Subcutaneous abdominal adipose tissue (tissue), 5 donors: ENCODE results near the gene TNPO3.
A peak's percentile ranks its signal among the peaks of the same experiment; 100 is the strongest.

Experiments used
- H3K27ac ChIP-seq: one replicate; pipeline ENCODE4 v1.7.0; 2013; ENCODE audit warnings: low read depth, mild to moderate bottlenecking, inconsistent platforms, low read length, moderate library complexity
- H3K27me3 ChIP-seq, 5 donors: one replicate each; pipeline ENCODE4 v1.7.0; 2013; ENCODE audit warnings: low read length in 5 of 5, inconsistent platforms in 1 of 5; ENCODE audit not compliant: control insufficient read depth in 5 of 5, insufficient read depth in 4 of 5
- H3K36me3 ChIP-seq, 5 donors: one replicate each; pipeline ENCODE4 v1.7.0; 2013; ENCODE audit warnings: low read length in 5 of 5; ENCODE audit not compliant: control insufficient read depth in 5 of 5, insufficient read depth in 5 of 5
- H3K4me1 ChIP-seq, 5 donors: one replicate each; pipeline ENCODE4 v1.7.0; 2013; ENCODE audit warnings: low read length in 5 of 5, mild to moderate bottlenecking in 3 of 5, moderate library complexity in 1 of 5; ENCODE audit not compliant: control insufficient read depth in 5 of 5, insufficient read depth in 5 of 5
- H3K4me3 ChIP-seq, 5 donors: one replicate each; pipeline ENCODE4 v1.7.0; 2013; ENCODE audit warnings: low read length in 5 of 5, low read depth in 1 of 5
- H3K9ac ChIP-seq, 5 donors: one replicate each; pipeline ENCODE4 v1.7.0; 2013; ENCODE audit warnings: low read length in 5 of 5, mild to moderate bottlenecking in 4 of 5, moderate library complexity in 3 of 5
- H3K9me3 ChIP-seq, 5 donors: one replicate each; pipeline ENCODE4 v1.7.0; 2013; ENCODE audit warnings: low read length in 5 of 5; ENCODE audit not compliant: control insufficient read depth in 5 of 5
- donor health status: healthy.
- donor health status: healthy.
- donor health status: healthy.
- donor health status: healthy.
- donor health status: healthy.

The TNPO3 gene

DNA sequence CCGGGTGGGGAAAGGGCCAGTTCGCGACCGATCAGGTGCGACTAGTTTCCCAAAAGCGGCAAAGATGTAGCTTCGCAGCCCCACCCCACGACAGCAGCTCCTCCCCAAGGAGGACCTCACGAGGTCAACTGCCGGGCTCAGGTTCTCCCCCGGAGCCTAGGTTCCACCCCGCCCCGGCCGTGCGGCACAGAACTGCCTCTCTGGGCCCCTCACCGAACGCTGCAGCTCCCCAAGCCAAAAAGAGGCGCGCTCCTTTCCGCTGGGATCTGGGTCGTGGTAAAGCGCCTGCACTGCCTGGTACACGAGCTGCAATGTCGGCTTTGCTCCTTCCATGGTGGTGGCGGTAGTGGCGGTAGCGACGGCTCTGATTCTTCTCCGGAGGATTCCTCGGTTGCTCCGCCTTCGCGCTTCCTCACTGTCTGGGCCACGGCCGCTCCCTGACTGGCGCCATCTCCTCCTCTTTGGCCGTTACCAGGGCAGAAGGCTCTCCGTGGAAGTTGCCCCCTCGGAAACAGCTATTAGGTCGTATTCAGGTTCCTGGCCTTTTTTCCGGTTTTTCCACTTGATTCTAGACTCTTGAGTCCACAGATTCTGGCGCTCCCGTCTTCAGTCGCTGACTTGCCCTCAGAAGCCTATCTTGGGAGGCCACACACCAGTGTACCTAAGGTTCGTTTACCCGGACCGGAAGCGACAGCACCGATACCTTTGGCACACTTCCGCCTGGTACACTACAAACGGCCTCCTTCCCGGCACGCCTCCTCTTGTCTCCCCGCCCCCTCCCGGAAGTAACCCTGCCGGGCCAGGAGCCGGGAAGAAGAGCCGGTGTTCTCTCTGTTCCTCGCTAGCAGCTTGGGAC, at the start of gene TNPO3:
TSS of gene TNPO3 (minus strand) at position 674 of the 856 bp plus-strand sequence. CDS start at position 333, 341 bp downstream.
- Histone ChIP-seq H3K4me3 (peak within 1 kb of the TSS; percentile 82 to 98 (median 90)), H3K27ac (peak within 1 kb of the TSS; percentile 100), H3K9ac (peak within 1 kb of the TSS; percentile 94 to 99 (median 98)), H3K36me3 (no peaks in the 10 kb centered on the region), H3K27me3 (peaks cover 0 to 4% (median 0%) of the 10 kb centered on the region in 5 donors), H3K9me3 (no peaks in the 10 kb centered on the region), H3K4me1 (peaks cover 2 to 30% (median 19%) of the 10 kb centered on the region in 5 donors)

DNA sequence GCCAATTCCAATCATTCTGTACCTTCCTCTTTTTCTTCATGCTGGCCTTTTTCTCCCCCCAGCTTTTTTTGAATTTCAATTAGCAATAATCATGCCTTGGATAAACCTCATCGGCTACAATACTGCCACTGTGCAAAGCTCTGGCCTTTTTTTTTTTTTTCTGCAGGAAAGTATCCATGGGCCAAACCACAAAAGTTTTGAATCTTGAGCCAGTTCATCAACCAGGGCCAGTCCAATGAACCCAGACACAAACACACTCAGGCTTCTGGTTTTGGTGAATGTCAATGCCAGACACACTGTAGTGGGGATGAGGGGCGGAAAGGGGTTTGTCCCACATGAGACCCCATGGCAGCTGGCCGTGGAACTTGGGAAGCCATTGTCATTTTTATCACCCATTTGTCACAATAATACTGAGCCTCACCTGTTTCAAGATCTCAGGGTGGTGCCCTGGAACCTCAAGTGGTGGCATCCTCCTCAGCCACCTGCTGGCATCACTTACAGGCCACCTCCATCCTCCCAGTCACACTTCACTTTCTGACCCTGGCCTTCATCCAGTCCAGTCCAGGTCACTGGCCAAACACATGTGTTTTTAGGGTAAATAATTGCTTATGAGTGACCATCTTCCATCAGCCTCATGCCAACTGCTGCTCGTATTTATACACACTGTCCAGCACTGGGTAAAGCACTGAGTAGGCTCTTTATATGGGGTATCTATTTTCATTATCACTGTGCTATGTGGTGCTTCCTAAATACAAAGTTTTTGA, 48.8 kb upstream of the TNPO3 start:
- H3K9me3 ChIP-seq, result no peaks in the 10 kb centered on the region
- no peak overlapping the region for H3K9ac ChIP-seq
- no peaks in the 10 kb centered on the region for H3K4me1 ChIP-seq
- H3K27me3 ChIP-seq, result no peaks in the 10 kb centered on the region
- no peak overlapping the region for H3K4me3 ChIP-seq
- no peak overlapping the region for H3K27ac ChIP-seq
- H3K36me3 ChIP-seq, result no peaks in the 10 kb centered on the region

DNA sequence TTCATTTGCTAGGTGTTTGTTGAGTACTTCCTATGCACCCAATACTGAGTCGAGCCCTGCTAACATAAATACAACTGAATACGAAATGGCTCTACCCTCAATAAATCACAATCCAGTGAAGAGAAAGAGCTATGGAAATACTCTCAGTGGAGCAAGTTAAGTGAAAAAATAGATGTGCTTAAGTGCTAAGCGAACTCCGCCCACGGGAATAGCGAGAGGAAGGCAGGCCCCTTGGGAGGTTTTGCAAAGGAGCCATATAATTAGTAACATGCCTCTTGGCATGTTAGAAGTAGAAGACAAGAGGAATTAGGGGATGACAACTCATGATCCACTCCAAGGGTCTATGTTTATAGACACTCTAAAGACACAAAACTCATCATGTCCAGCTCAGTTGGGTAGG, 46.8 kb upstream of the TNPO3 start:
- no peak overlapping the region for H3K4me3 ChIP-seq
- no peak overlapping the region for H3K9ac ChIP-seq
- no peaks in the 10 kb centered on the region for H3K9me3 ChIP-seq
- H3K27me3 ChIP-seq, result no peaks in the 10 kb centered on the region
- H3K36me3 ChIP-seq, result no peaks in the 10 kb centered on the region
- no peaks in the 10 kb centered on the region for H3K4me1 ChIP-seq
- no peak overlapping the region for H3K27ac ChIP-seq

DNA sequence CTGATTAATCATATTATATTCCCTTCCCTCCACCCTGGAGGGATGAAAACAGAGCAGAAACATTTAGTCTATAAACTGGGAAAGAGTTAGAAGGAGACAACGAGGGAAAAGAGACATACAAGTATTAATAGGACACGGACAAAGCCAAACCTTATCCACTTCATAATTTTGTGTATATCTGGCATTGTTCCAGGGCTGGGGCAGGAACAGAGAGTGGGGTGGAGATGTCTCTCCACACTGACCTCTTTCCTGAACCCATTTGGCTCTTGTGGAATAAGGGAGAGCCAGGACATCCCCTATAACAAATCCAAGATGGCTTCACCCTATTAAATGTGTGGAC, 45.9 kb upstream of the TNPO3 start:
- H3K4me1 ChIP-seq, result no peaks in the 10 kb centered on the region
- no peaks in the 10 kb centered on the region for H3K36me3 ChIP-seq
- no peak overlapping the region for H3K27ac ChIP-seq
- no peak overlapping the region for H3K4me3 ChIP-seq
- H3K9me3 ChIP-seq, result no peaks in the 10 kb centered on the region
- H3K27me3 ChIP-seq, result peaks cover 0 to 3% (median 0%) of the 10 kb centered on the region in 5 donors
- H3K9ac ChIP-seq, result no peak overlapping the region

DNA sequence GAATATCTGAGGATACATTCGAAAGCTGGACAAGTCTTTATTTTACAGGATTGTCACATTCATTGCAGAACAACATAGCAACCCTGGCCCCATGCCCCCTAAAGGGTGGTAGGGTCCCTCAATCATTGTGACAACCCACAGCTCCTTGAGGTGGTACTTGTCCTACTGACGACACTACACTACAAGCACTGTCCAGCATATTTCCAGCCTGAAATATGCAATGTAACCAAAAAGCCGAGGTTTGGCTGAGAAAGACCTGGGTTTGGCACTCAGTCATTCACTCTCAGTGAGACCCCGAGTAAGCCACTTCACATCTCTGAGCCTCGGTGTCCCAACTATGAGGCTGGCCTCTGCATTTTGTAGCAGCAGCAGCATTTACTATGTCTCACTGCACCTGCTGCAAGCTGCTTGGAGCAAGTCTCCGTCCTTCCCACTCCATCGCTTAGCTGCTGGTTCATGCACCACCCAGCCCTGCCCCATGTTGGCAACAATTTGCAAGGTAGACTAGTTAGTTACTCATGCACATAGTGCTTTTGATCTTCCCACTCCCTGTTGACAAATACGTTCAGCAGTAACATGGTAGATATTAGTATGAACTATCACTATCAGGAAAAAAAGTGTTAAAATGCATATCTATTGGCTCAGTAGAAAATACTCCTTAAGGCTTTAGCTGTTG, 43.6 kb upstream of the TNPO3 start:
- Histone ChIP-seq H3K36me3 (no peaks in the 10 kb centered on the region), H3K27ac (no peak overlapping the region), H3K4me1 (no peaks in the 10 kb centered on the region), H3K9ac (no peak overlapping the region), H3K4me3 (no peak overlapping the region), H3K9me3 (no peaks in the 10 kb centered on the region), H3K27me3 (peaks cover 0 to 3% (median 0%) of the 10 kb centered on the region in 5 donors)

DNA sequence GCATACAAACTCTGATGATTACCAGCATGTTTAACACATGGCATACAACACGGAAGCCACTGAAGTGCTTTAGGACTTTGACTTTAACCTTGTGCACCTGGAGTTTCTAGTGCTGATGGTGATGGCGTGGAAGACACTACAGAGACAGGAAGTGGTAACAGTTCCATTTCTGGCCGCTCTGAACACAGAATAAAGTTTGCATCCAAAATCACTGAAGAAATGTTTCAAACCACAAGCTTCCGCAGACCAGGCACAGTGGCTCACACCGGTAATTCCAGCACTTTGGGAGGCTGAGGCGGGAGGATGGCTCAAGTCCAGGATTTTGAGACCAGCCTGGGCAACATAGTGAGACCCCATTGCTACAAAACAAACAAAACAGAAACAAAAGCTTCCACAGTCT, 40.3 kb upstream of the TNPO3 start:
- Histone ChIP-seq H3K4me3 (no peak overlapping the region), H3K4me1 (peaks cover 0 to 7% (median 5%) of the 10 kb centered on the region in 5 donors), H3K36me3 (no peaks in the 10 kb centered on the region), H3K27me3 (peaks cover 0 to 3% (median 0%) of the 10 kb centered on the region in 5 donors), H3K9me3 (no peaks in the 10 kb centered on the region), H3K9ac (no peak overlapping the region), H3K27ac (no peak overlapping the region)

DNA sequence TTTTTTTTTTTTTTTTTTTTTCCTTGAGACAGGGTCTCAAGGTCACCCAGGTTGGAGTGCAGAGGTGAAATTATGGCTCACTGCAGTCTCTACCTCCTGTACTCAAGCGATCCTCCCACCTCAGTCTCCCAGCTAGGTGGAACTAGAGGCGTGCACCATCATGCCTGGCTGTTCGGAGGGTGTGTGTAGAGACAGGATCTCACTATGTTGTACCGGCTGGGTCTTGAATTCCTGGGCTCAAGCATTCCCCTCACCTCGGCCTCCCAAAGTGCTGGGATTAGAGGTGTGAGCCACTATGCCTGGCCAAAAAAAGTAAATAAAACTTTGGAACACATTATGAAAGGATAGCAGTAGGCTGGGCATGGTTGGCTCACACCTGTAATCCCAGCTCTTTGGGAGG, 39.6 kb upstream of the TNPO3 start:
- Histone ChIP-seq H3K27ac (no peak overlapping the region), H3K36me3 (no peaks in the 10 kb centered on the region), H3K27me3 (peaks cover 0 to 3% (median 0%) of the 10 kb centered on the region in 5 donors), H3K9ac (no peak overlapping the region), H3K4me3 (no peak overlapping the region), H3K4me1 (peaks cover 0 to 7% (median 5%) of the 10 kb centered on the region in 5 donors), H3K9me3 (no peaks in the 10 kb centered on the region)

DNA sequence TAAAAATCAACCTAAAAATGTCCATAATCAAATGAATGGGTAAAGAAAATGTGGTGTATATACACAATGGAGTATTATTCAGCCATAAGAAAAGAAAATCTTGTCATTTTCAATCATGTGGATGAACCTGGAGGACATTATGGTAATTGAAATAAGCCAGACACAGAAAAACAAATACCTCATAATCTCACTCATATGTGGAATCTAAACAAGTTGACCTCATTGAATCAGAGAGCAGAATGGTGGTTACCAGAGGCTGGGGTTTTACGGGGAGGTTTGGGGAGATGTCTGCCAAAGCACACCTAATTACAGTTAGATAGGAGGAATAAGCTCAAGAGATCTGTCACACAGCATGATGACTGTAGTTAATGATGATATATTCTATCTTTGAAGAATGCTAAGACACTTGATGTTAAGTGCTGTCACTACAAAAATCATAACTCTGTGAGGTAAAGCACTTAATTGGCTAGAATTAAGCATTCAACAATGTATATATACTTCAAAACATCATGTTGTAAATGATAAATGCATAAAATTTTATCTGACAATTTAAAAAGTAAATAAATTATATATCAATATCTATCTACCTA, 39.1 kb upstream of the TNPO3 start:
- H3K9ac ChIP-seq, result no peak overlapping the region
- peaks cover 0 to 3% (median 0%) of the 10 kb centered on the region in 5 donors for H3K27me3 ChIP-seq
- H3K4me1 ChIP-seq, result peaks cover 0 to 7% (median 5%) of the 10 kb centered on the region in 5 donors
- no peaks in the 10 kb centered on the region for H3K9me3 ChIP-seq
- no peak overlapping the region for H3K27ac ChIP-seq
- H3K4me3 ChIP-seq, result no peak overlapping the region
- H3K36me3 ChIP-seq, result no peaks in the 10 kb centered on the region

DNA sequence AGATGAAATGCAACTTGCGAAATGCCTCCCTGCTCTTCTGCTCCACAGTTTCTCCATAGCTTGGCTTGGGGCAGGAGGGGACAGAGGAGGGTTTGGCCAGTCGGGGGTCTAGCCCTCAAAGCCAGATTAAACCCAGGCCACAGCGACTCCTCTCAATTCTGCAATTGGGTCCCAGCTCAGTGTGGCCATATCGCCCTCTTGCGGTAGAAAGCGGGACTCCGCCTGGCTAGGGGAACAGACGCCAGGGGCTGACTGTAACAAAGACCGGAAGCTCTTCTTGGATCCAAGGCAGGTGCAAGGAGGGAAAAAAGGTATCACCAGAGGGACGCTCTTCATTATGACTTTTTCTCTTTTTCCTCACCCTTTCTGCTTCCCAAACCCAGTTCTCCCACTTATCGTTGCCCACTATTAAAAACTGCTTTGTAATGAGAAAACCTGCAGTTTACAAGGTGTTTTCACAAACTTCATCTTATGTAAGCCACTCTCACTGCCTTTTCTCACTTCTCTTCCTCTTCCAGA, 36.6 kb upstream of the TNPO3 start:
- no peaks in the 10 kb centered on the region for H3K9me3 ChIP-seq
- H3K27me3 ChIP-seq, result peaks cover 0 to 3% (median 0%) of the 10 kb centered on the region in 5 donors
- H3K4me1 ChIP-seq, result peaks cover 0 to 7% (median 5%) of the 10 kb centered on the region in 5 donors
- H3K9ac ChIP-seq, result no peak overlapping the region
- H3K36me3 ChIP-seq, result no peaks in the 10 kb centered on the region
- peak overlapping the region in 2 of 5 donors; percentile 22 to 41 for H3K4me3 ChIP-seq
- H3K27ac ChIP-seq, result no peak overlapping the region
